HepG2 (cell line): Measurements from ENCODE around the gene C6orf15. TPM values are rescaled to one million over a fixed set of nuclear protein-coding genes. Genes with fewer than 3 reads are reported as not detected.

Source experiments
- AKAP8 ChIP-seq: sonication (generic); formaldehyde crosslinking; IDR thresholded peaks from 2 replicates; pipeline ENCODE4 v1.5.1; 2020; ENCODE audit warnings: mild to moderate bottlenecking, missing genetic modification reagents
- CBFB ChIP-seq: sonication (generic); formaldehyde crosslinking; IDR thresholded peaks from 2 replicates; pipeline ENCODE4 v1.4.0; 2020; ENCODE audit warnings: missing genetic modification reagents
- CREB3 ChIP-seq: sonication (generic); formaldehyde crosslinking; IDR thresholded peaks from 2 replicates; pipeline ENCODE4 v1.5.0; 2020; ENCODE audit warnings: missing genetic modification reagents
- FLYWCH1 ChIP-seq: sonication (generic); formaldehyde crosslinking; IDR thresholded peaks from 2 replicates; pipeline ENCODE4 v1.8.1; 2023; ENCODE audit warnings: mild to moderate bottlenecking, missing genetic modification reagents
- FOXA3 ChIP-seq: IDR thresholded peaks from 2 replicates; pipeline ENCODE4 v1.6.1; 2016; ENCODE audit warnings: missing genetic modification reagents, missing compliant biosample characterization
- HES4 ChIP-seq: sonication (generic); formaldehyde crosslinking; IDR thresholded peaks from 2 replicates; pipeline ENCODE4 v1.9.0; 2021; ENCODE audit warnings: mild to moderate bottlenecking, missing genetic modification reagents, borderline replicate concordance
- HINFP ChIP-seq: sonication (generic); formaldehyde crosslinking; IDR thresholded peaks from 2 replicates; pipeline ENCODE4 v1.4.0; 2020; ENCODE audit warnings: low read depth, mild to moderate bottlenecking, missing genetic modification reagents
- HMG20A ChIP-seq: IDR thresholded peaks from 2 replicates; pipeline ENCODE4 v1.6.1; 2016; ENCODE audit warnings: borderline replicate concordance
- HMGXB4 ChIP-seq, 2 experiments: sonication (generic) in 1 of 2; formaldehyde crosslinking in 1 of 2; IDR thresholded peaks; 2 replicates each; pipeline versions ENCODE4 v1.4.0 to v1.6.1; 2018 to 2020; ENCODE audit warnings: missing genetic modification reagents in 2 of 2, borderline replicate concordance in 1 of 2, low read depth in 1 of 2, mild to moderate bottlenecking in 1 of 2, missing biosample characterization in 1 of 2
- JUND ChIP-seq: sonication (generic); formaldehyde crosslinking; IDR thresholded peaks from 2 replicates; pipeline ENCODE4 v1.8.0; 2022; ENCODE audit warnings: mild to moderate bottlenecking, missing genetic modification reagents
- MEIS2 ChIP-seq: sonication (generic); formaldehyde crosslinking; IDR thresholded peaks from 2 replicates; pipeline ENCODE4 v1.9.0; 2021; ENCODE audit warnings: mild to moderate bottlenecking, missing genetic modification reagents
- NPAS2 ChIP-seq: sonication (generic); formaldehyde crosslinking; IDR thresholded peaks from 2 replicates; pipeline ENCODE4 v1.8.0; 2022; ENCODE audit warnings: mild to moderate bottlenecking, missing genetic modification reagents, borderline replicate concordance
- NR2F1 ChIP-seq, 2 experiments: fragments of 450-650 bp in 1 of 2; formaldehyde crosslinking in 1 of 2; IDR thresholded peaks; 2 replicates each; pipeline versions ENCODE4 v1.5.0 to v1.6.1; 2016 to 2020; ENCODE audit warnings: mild to moderate bottlenecking in 1 of 2, missing compliant biosample characterization in 1 of 2, missing genetic modification reagents in 1 of 2, moderate library complexity in 1 of 2
- NRL ChIP-seq: sonication (generic); formaldehyde crosslinking; IDR thresholded peaks from 2 replicates; pipeline ENCODE4 v1.5.0; 2020; ENCODE audit warnings: missing genetic modification reagents, mild to moderate bottlenecking, moderate library complexity, borderline replicate concordance
- PBX2 ChIP-seq: IDR thresholded peaks from 2 replicates; pipeline ENCODE4 v1.6.1; 2016; ENCODE audit warnings: control low read depth
- SAP130 ChIP-seq: IDR thresholded peaks from 2 replicates; pipeline ENCODE4 v1.6.1; 2016; ENCODE audit warnings: low read depth
- TBX2 ChIP-seq: sonication (generic); formaldehyde crosslinking; IDR thresholded peaks from 2 replicates; pipeline ENCODE4 v1.5.0; 2020; ENCODE audit warnings: missing genetic modification reagents, mild to moderate bottlenecking, borderline replicate concordance
- THYN1 ChIP-seq: sonication (generic); formaldehyde crosslinking; IDR thresholded peaks from 2 replicates; pipeline ENCODE4 v1.8.1; 2023; ENCODE audit warnings: low read depth, mild to moderate bottlenecking, moderate library complexity, missing genetic modification reagents, borderline replicate concordance
- ZNF501 ChIP-seq: sonication (generic); formaldehyde crosslinking; IDR thresholded peaks from 2 replicates; pipeline ENCODE4 v1.5.1; 2020; ENCODE audit warnings: mild to moderate bottlenecking, moderate library complexity, missing genetic modification reagents
- ZNF557 ChIP-seq: sonication (generic); formaldehyde crosslinking; IDR thresholded peaks from 2 replicates; pipeline ENCODE4 v1.4.0; 2020; ENCODE audit warnings: missing genetic modification reagents
- ZNF605 ChIP-seq: sonication (generic); formaldehyde crosslinking; IDR thresholded peaks from 2 replicates; pipeline ENCODE4 v1.8.0; 2022; ENCODE audit warnings: mild to moderate bottlenecking, missing genetic modification reagents
- ZNF615 ChIP-seq: sonication (generic); formaldehyde crosslinking; IDR thresholded peaks from 2 replicates; pipeline ENCODE4 v1.5.0; 2020; ENCODE audit warnings: mild to moderate bottlenecking, missing genetic modification reagents, borderline replicate concordance
- ZNF891 ChIP-seq: sonication (generic); formaldehyde crosslinking; IDR thresholded peaks from 2 replicates; pipeline ENCODE4 v1.5.0; 2020; ENCODE audit warnings: mild to moderate bottlenecking, missing genetic modification reagents
- polyA plus RNA-seq, 8 experiments: library from polyadenylated mRNA; depleted of rRNA in 3 of 8; stranded (reverse) in 7 of 8; unstranded in 1 of 8; fragments of >200 nt; fragmentation: Illumina TruSeq in 4 of 8; extraction: Trizol in 4 of 8; gene quantifications; 2 replicates each; pipeline versions ENCODE4 v1.2.1 to v1.2.3, GENCODE V29; 2011 to 2016; ENCODE audit warnings: low read depth in 4 of 8, missing spikeins in 1 of 8, mixed read lengths in 1 of 8; ENCODE audit not compliant: insufficient read depth in 1 of 8
- total RNA-seq, 5 experiments: library from RNA; depleted of rRNA; stranded (reverse); fragments of >200 nt; fragmentation: Illumina TruSeq; extraction: Trizol; gene quantifications; 2 replicates each; pipeline ENCODE4 v1.2.3, GENCODE V29; 2016; ENCODE audit warnings: low read depth in 1 of 5

Gene C6orf15
- total and polyA plus RNA-seq, 2 of the 13 experiments (the other 11 are each of a cell fraction or from before 2014, with no cell fraction given) = not detected

- TF ChIP-seq SAP130 (peak; percentile 43), HMG20A (peak; percentile 26; the same call in 1 of the 2 replicates), ZNF615 (CRISPR knock-in tag) (no peak), HINFP (CRISPR knock-in tag) (no peak), THYN1 (CRISPR knock-in tag) (no peak), CREB3 (CRISPR knock-in tag) (no peak), TBX2 (CRISPR knock-in tag) (no peak), ZNF891 (CRISPR knock-in tag) (peak; percentile 22), HMGXB4 (CRISPR knock-in tag; IDR thresholded peaks at IDR 0.05; ENCODE audit: borderline replicate concordance in 1 of 2, low read depth in 1 of 2) (no peak), CBFB (no peak), ZNF605 (CRISPR knock-in tag) (no peak), MEIS2 (no peak), NPAS2 (CRISPR knock-in tag) (no peak), JUND (CRISPR knock-in tag) (no peak), HES4 (CRISPR knock-in tag) (no peak), ZNF557 (CRISPR knock-in tag) (no peak), NR2F1 (CRISPR knock-in tag; IDR thresholded peaks at IDR 0.05) (no peak), FOXA3 (CRISPR knock-in tag) (no peak), PBX2 (no peak), ZNF501 (CRISPR knock-in tag) (no peak), AKAP8 (CRISPR knock-in tag) (no peak), FLYWCH1 (CRISPR knock-in tag) (no peak), NRL (no peak)
Measured at GRCh38 chr6:31122791-31123706, 10.7 kb upstream of the C6orf15 start (continued).
